ENCODE measurements around the gene EPHB2.

The EPHB2 gene

GRCh38 chr1:22789356-22789994 lies 78.8 kb downstream of the EPHB2 start:
- no peak for DNase-seq (ENCODE audit: insufficient read length, low spot score)
- TF ChIP-seq PAX5 (IDR thresholded peaks at IDR 0.05; ENCODE audit: insufficient read depth, low read length, severe bottlenecking) (no peak), SPI1 (IDR thresholded peaks at IDR 0.05; ENCODE audit: low read depth, low read length) (no peak), POU2F2 (IDR thresholded peaks at IDR 0.05; ENCODE audit: low read depth, low read length) (no peak), POLR2A (IDR thresholded peaks at IDR 0.05; ENCODE audit: low read depth, low read length) (no peak), TAF1 (IDR thresholded peaks at IDR 0.05; ENCODE audit: low read depth, low read length) (no peak), POLR2AphosphoS5 (IDR thresholded peaks at IDR 0.05; ENCODE audit: low read depth, low read length) (no peak)
- FAIRE-seq: no peak

GRCh38 chr1:22790232-22791008 lies 79.8 kb downstream of the EPHB2 start:
- no peak for DNase-seq (ENCODE audit: insufficient read length, low spot score)
- no peak for TF ChIP-seq PAX5 (IDR thresholded peaks at IDR 0.05; ENCODE audit: insufficient read depth, low read length, severe bottlenecking)
- TF ChIP-seq TAF1 (IDR thresholded peaks at IDR 0.05; ENCODE audit: low read depth, low read length): no peak
- TF ChIP-seq POLR2AphosphoS5 (IDR thresholded peaks at IDR 0.05; ENCODE audit: low read depth, low read length): no peak
- TF ChIP-seq POLR2A (IDR thresholded peaks at IDR 0.05; ENCODE audit: low read depth, low read length): no peak
- no peak for TF ChIP-seq POU2F2 (IDR thresholded peaks at IDR 0.05; ENCODE audit: low read depth, low read length)
- TF ChIP-seq SPI1 (IDR thresholded peaks at IDR 0.05; ENCODE audit: low read depth, low read length): no peak
- no peak for FAIRE-seq

- DNase-seq (ENCODE audit: insufficient read length, low spot score) (no peak), FAIRE-seq (no peak)
These were observed 81.2 kb downstream of the EPHB2 start for GRCh38 chr1:22791831-22792347.

GRCh38 chr1:22792396-22793160 lies 81.9 kb downstream of the EPHB2 start:
- TF ChIP-seq POLR2A (IDR thresholded peaks at IDR 0.05; ENCODE audit: low read depth, low read length) (no peak), TAF1 (IDR thresholded peaks at IDR 0.05; ENCODE audit: low read depth, low read length) (no peak)
- DNase-seq (ENCODE audit: insufficient read length, low spot score): no peak
- FAIRE-seq: no peak

More at GRCh38 chr1:22791831-22792347, 81.2 kb downstream of the EPHB2 start:
- TF ChIP-seq POLR2AphosphoS5 (IDR thresholded peaks at IDR 0.05; ENCODE audit: low read depth, low read length): no peak
- TF ChIP-seq SPI1 (IDR thresholded peaks at IDR 0.05; ENCODE audit: low read depth, low read length): no peak
- no peak for TF ChIP-seq TAF1 (IDR thresholded peaks at IDR 0.05; ENCODE audit: low read depth, low read length)
- TF ChIP-seq POU2F2 (IDR thresholded peaks at IDR 0.05; ENCODE audit: low read depth, low read length): no peak
- TF ChIP-seq PAX5 (IDR thresholded peaks at IDR 0.05; ENCODE audit: insufficient read depth, low read length, severe bottlenecking): no peak
- TF ChIP-seq POLR2A (IDR thresholded peaks at IDR 0.05; ENCODE audit: low read depth, low read length): no peak

GRCh38 chr1:22793647-22794046 lies 83.0 kb downstream of the EPHB2 start:
- TF ChIP-seq SPI1 (IDR thresholded peaks at IDR 0.05; ENCODE audit: low read depth, low read length) (no peak), POU2F2 (IDR thresholded peaks at IDR 0.05; ENCODE audit: low read depth, low read length) (no peak), PAX5 (IDR thresholded peaks at IDR 0.05; ENCODE audit: insufficient read depth, low read length, severe bottlenecking) (no peak), POLR2AphosphoS5 (IDR thresholded peaks at IDR 0.05; ENCODE audit: low read depth, low read length) (no peak), TAF1 (IDR thresholded peaks at IDR 0.05; ENCODE audit: low read depth, low read length) (no peak), POLR2A (IDR thresholded peaks at IDR 0.05; ENCODE audit: low read depth, low read length) (no peak)
- no peak for DNase-seq (ENCODE audit: insufficient read length, low spot score)
- no peak for FAIRE-seq

GRCh38 chr1:22794647-22795365 lies 84.2 kb downstream of the EPHB2 start:
- no peak for DNase-seq (ENCODE audit: insufficient read length, low spot score)
- FAIRE-seq: no peak
- TF ChIP-seq POLR2AphosphoS5 (IDR thresholded peaks at IDR 0.05; ENCODE audit: low read depth, low read length) (no peak), POLR2A (IDR thresholded peaks at IDR 0.05; ENCODE audit: low read depth, low read length) (no peak), PAX5 (IDR thresholded peaks at IDR 0.05; ENCODE audit: insufficient read depth, low read length, severe bottlenecking) (no peak), POU2F2 (IDR thresholded peaks at IDR 0.05; ENCODE audit: low read depth, low read length) (no peak), SPI1 (IDR thresholded peaks at IDR 0.05; ENCODE audit: low read depth, low read length) (no peak), TAF1 (IDR thresholded peaks at IDR 0.05; ENCODE audit: low read depth, low read length) (no peak)

GRCh38 chr1:22795366-22795714 lies 84.7 kb downstream of the EPHB2 start:
- no peak for TF ChIP-seq POU2F2 (IDR thresholded peaks at IDR 0.05; ENCODE audit: low read depth, low read length)
- no peak for TF ChIP-seq SPI1 (IDR thresholded peaks at IDR 0.05; ENCODE audit: low read depth, low read length)
- TF ChIP-seq POLR2A (IDR thresholded peaks at IDR 0.05; ENCODE audit: low read depth, low read length): no peak
- TF ChIP-seq POLR2AphosphoS5 (IDR thresholded peaks at IDR 0.05; ENCODE audit: low read depth, low read length): no peak
- TF ChIP-seq PAX5 (IDR thresholded peaks at IDR 0.05; ENCODE audit: insufficient read depth, low read length, severe bottlenecking): no peak
- TF ChIP-seq TAF1 (IDR thresholded peaks at IDR 0.05; ENCODE audit: low read depth, low read length): no peak
- DNase-seq (ENCODE audit: insufficient read length, low spot score) (no peak), FAIRE-seq (no peak)

GRCh38 chr1:22796642-22797041 lies 86.0 kb downstream of the EPHB2 start:
- no peak for TF ChIP-seq POLR2AphosphoS5 (IDR thresholded peaks at IDR 0.05; ENCODE audit: low read depth, low read length)
- TF ChIP-seq SPI1 (IDR thresholded peaks at IDR 0.05; ENCODE audit: low read depth, low read length): no peak
- TF ChIP-seq POU2F2 (IDR thresholded peaks at IDR 0.05; ENCODE audit: low read depth, low read length): no peak
- TF ChIP-seq PAX5 (IDR thresholded peaks at IDR 0.05; ENCODE audit: insufficient read depth, low read length, severe bottlenecking): no peak
- no peak for TF ChIP-seq TAF1 (IDR thresholded peaks at IDR 0.05; ENCODE audit: low read depth, low read length)
- TF ChIP-seq POLR2A (IDR thresholded peaks at IDR 0.05; ENCODE audit: low read depth, low read length): no peak
- FAIRE-seq (no peak), DNase-seq (ENCODE audit: insufficient read length, low spot score) (no peak)
